HepG2 (cell line): Measurements from ENCODE around the gene SEC23IP.

Experiments used
- BCLAF1 ChIP-seq: fragments of 450-650 bp; IDR thresholded peaks from 2 replicates; pipeline ENCODE4 v1.6.1; 2017; ENCODE audit warnings: mild to moderate bottlenecking
- ELK4 ChIP-seq: sonication (generic); formaldehyde crosslinking; IDR thresholded peaks from 2 replicates; pipeline ENCODE4 v1.9.0; 2021; ENCODE audit warnings: missing genetic modification reagents, borderline replicate concordance
- FOXK2 ChIP-seq: fragments of 450-650 bp; IDR thresholded peaks from 2 replicates; pipeline ENCODE4 v1.6.1; 2016
- FUBP1 ChIP-seq: sonication (generic); formaldehyde crosslinking; IDR thresholded peaks from 2 replicates; pipeline ENCODE4 v1.5.1; 2020; ENCODE audit warnings: missing genetic modification reagents, mild to moderate bottlenecking, borderline replicate concordance
- GPN1 ChIP-seq: sonication (generic); formaldehyde crosslinking; IDR thresholded peaks from 2 replicates; pipeline ENCODE4 v1.5.1; 2020; ENCODE audit warnings: missing genetic modification reagents, borderline replicate concordance
- HDAC6 ChIP-seq: fragments of 200-600 bp; sonication (generic); IDR thresholded peaks from 2 replicates; pipeline ENCODE4 v1.7.0; 2017; ENCODE audit warnings: mild to moderate bottlenecking, antibody characterized with exemption, low read length, low read depth
- HMG20A ChIP-seq: IDR thresholded peaks from 2 replicates; pipeline ENCODE4 v1.6.1; 2016; ENCODE audit warnings: borderline replicate concordance
- MED1 ChIP-seq: sonication (generic); formaldehyde crosslinking; IDR thresholded peaks from 2 replicates; pipeline ENCODE4 v1.4.0; 2020; ENCODE audit warnings: missing genetic modification reagents
- POLR2AphosphoS2 ChIP-seq: IDR thresholded peaks from 2 replicates; pipeline ENCODE4 v1.6.1; 2011; ENCODE audit warnings: low read depth, low read length, improper control_type of control experiment
- REST ChIP-seq, 2 experiments: IDR thresholded peaks; 2 replicates each; pipeline ENCODE4 v1.6.1; 2011 to 2012; ENCODE audit warnings: low read length in 2 of 2, borderline replicate concordance in 1 of 2, low read depth in 1 of 2, mild to moderate bottlenecking in 1 of 2, moderate library complexity in 1 of 2
- SRSF9 ChIP-seq: fragments of 200-400 bp; formaldehyde crosslinking; IDR thresholded peaks from 2 replicates; pipeline ENCODE4 v1.6.1; 2018; ENCODE audit warnings: borderline replicate concordance, mild to moderate bottlenecking, low read depth, low read length; ENCODE audit not compliant: insufficient read depth, poor library complexity, severe bottlenecking
- ZNF407 ChIP-seq: sonication (generic); formaldehyde crosslinking; IDR thresholded peaks from one replicate; pipeline ENCODE4 v1.5.1; 2020; ENCODE audit warnings: mild to moderate bottlenecking, missing genetic modification reagents; ENCODE audit errors: not compliant biosample characterization
- ZNF44 ChIP-seq: sonication (generic); formaldehyde crosslinking; IDR thresholded peaks from 2 replicates; pipeline ENCODE4 v1.5.1; 2020; ENCODE audit warnings: mild to moderate bottlenecking, missing genetic modification reagents
- ZNF841 ChIP-seq: sonication (generic); formaldehyde crosslinking; IDR thresholded peaks from 2 replicates; pipeline ENCODE4 v1.8.1; 2023; ENCODE audit warnings: missing genetic modification reagents, borderline replicate concordance

GRCh38 chr10:119863951-119864565, 28.5 kb upstream of the SEC23IP start:
- TF ChIP-seq FUBP1 (CRISPR knock-in tag) (no peak), ZNF407 (CRISPR knock-in tag) (no peak), SRSF9 (no peak), ELK4 (CRISPR knock-in tag) (no peak), HDAC6 (no peak), BCLAF1 (no peak), FOXK2 (no peak), GPN1 (CRISPR knock-in tag) (no peak), HMG20A (CRISPR knock-in tag) (no peak), ZNF44 (CRISPR knock-in tag) (no peak), POLR2AphosphoS2 (no peak), REST (IDR thresholded peaks at IDR 0.05; ENCODE audit: borderline replicate concordance in 1 of 2, low read depth in 1 of 2, low read length in 2 of 2) (no peak), ZNF841 (CRISPR knock-in tag) (no peak), MED1 (no peak)
